EH (cell line): ENCODE measurements around the gene SLC26A5.
"Not testable (repeated sequence)": the region's sequence is repeated elsewhere in the genome, so short reads cannot be mapped to it uniquely, and the experiment has no call there.

Experiments
- DNase-seq: peaks from one replicate; pipeline ENCODE4 v3.0.0-alpha.2; 2015; ENCODE audit warnings: low read depth

SLC26A5 gene

DNA sequence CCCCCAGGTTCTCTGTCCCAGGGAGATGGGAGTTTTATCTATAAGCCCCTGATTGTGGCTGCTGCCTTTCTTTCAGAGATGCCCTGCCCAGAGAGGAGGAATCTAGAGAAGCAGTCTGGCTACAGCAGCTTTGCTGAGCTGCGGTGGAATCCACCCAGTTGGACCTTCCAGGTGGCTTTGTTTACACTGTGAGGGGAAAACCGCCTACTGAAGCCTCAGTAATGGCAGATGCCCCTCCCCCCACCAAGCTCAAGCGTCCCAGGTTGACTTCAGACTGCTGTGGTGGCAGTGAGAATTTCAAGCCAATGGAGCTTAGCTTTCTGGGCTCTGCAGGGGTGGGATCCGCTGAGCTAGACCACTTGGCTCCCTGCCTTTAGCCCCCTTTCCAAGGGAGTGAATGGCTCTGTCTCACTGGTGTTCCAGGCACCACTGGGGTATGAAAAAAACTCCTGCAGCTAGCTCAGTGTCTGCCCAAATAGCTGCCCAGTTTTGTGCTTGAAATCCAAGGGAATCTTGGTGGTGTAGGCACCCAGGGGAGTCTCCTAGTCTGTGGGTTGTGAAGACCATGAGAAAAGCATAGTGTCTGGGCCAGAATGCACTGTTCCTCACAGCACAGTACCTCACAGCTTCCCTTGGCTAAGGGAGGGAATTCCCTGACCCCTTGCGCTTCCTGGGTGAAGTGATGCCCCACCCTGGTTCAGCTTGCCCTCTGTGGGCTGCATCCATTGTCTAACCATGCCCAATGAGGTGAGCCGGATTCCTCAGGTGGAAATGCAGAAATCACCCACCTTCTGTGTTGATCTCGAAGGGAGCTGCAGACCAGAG lies 40.0 kb downstream of the SLC26A5 start:
- DNase-seq, result not testable (repeated sequence)

DNA sequence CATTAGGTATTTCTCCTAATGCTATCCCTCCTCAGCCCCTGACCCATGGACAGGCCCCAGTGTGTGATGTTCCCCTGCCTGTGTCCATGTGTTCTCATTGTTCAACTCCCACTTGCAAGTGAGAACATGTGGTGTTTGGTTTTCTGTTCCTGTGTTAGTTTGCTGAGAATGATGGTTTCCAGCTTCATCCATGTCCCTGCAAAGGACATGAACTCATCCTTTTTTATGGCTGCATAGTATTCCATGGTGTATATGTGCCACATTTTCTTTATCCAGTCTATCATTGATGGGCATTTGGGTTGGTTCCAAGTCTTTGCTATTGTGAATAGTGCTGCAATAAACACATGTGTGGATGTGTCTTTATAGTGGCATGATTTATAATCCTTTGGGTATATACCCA lies 46.3 kb downstream of the SLC26A5 start:
- not testable (repeated sequence) for DNase-seq

GRCh38 chr7:103398483-103399127 lies 47.4 kb downstream of the SLC26A5 start:
- DNase-seq, result no peak

GRCh38 chr7:103396471-103396870 lies 49.5 kb downstream of the SLC26A5 start:
- DNase-seq, result no peak

GRCh38 chr7:103395071-103395470 lies 50.9 kb downstream of the SLC26A5 start:
- no peak for DNase-seq

GRCh38 chr7:103394566-103394965 lies 51.4 kb downstream of the SLC26A5 start:
- peak; percentile 20 for DNase-seq

GRCh38 chr7:103391976-103392375 lies 54.0 kb downstream of the SLC26A5 start:
- DNase-seq, result peak; percentile 7

GRCh38 chr7:103391150-103391549 lies 54.9 kb downstream of the SLC26A5 start:
- no peak for DNase-seq

DNA sequence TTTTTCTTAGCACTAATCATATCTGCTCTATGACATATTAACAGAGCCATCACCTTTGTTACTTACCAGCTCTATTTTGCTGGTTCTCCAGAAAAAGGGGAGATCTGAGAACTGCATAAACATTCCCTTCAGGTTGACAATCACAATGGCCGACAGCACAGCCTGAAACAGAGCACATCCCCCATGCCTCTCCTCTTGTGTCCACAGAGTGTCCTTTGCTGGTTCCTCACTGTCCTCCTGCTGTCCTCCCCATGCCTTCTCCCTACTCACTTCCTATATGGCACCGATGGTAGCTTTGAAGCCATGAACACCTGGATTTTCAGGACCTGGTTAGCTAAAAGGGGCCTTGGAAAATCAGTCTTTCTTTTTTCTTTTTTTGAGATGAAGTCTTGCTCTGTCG lies 56.7 kb downstream of the SLC26A5 start:
- DNase-seq, result no peak

DNA sequence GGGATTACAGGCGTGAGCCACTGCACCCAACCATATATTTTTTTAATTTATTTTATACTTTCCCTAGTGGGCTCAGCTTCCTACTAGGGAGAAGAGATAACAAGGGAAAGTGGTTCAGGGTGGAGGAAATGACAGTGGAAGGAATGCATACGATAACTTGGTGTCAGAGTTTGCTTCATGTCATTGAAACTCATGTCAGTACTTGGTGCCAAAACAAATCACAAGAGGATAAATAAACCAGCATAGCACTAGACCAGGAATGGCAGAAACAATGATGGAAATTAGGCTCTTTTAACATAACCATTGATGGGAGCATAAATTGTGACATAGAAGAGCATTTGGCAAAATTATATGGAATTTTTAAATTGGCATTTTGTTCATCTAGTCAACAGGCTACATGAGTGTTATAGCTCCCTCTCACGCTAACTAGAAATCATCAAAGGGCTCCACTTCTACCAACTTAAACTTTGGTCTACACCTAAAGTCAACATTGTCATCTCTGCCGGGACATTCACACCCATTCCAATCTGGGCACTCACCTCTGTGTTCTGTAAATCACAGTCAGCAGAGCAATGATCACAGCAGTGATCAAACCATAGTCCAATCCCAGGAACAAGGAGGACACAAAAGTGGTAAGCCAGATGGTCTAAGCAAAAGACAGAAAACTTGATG lies 57.4 kb downstream of the SLC26A5 start:
- DNase-seq, result no peak

- no peak for DNase-seq
Measured at GRCh38 chr7:103387242-103387641, 58.8 kb downstream of the SLC26A5 start.

DNA sequence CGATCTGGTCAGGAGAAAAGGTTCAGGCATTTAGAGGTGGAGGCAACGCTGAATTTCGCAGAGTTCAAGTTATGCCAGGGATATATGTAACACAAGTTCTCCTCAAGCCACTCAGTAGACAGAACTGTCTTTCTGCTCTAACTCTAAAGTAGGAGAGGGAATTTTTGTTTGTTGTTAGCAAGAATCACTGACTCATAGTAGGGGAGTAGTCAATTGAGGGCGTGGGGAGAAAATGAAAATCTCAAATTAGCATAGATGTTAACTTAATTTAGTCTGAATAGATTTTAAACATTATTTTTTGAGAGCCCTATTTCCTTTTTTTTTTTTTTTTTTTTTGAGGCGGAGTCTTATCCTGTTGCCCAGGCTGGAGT lies 64.0 kb downstream of the SLC26A5 start:
- no peak for DNase-seq

GRCh38 chr7:103381280-103382031 lies 64.6 kb downstream of the SLC26A5 start:
- no peak for DNase-seq

DNA sequence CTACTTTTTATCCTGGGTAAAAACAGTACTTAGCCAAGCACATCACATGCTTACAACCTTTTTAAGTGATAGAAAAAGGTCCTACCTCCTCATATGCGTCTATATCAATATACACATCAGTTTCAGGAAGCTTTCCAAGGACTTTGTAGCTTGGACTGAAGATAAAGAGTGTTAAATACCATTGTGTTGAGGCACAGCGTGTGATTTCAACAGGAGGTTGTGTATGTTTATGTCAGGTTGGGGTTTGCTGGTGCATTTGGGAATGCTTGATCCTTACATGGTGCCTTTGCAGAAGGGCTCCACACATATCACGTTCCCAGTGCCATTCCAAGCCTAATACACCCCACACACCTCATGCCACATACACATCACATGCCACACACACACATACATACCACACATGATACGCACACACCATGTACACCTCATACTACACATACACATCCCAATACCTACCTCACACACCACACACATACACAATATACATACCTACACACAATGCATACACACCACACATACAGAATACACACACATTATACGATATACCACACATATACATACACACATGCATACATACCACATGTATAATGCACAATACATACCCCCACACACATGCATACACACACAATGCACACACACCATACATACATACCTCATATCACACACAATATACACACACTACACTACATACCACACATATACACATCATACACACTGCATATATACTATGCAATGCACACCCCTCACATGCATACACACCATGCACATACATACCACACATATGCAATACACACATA lies 65.4 kb downstream of the SLC26A5 start:
- DNase-seq, result no peak

GRCh38 chr7:103379270-103379975 lies 66.6 kb downstream of the SLC26A5 start:
- no peak for DNase-seq

DNA sequence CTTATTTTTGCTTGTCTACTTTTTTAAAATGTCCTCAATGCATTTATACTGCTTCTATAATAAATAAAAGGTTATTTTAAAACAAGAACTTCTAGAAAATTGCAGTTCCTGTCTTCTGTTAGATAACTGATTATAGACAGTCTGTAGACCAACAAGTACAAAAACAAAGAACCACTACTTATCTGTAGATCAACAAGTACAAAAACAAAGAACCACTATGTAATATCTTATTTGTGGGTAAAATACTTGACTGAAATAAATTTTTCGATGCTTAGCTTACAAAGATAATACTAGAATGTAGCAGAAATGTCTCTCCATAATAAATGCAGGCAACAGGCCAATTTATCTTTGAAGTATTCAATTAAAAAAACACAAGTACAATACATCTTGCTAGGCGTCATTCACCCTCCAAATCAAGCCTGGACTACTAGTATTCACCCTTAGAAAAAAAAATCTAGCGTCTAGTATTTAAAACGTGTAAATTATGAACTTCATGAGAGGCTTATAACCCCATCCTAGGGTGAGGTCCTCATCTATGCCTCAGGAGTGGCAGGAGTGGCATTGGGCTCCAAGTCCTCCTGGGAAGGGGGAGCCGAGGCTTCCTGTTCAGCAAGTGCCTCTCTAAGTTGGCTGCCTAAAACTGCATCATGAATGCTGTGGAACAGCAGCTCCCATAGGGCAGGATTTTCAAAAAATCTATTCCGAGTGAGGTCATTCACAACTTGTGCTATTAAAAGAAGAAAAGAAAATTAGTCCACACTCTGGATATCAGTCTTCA lies 72.0 kb downstream of the SLC26A5 start:
- DNase-seq, result no peak

- no peak for DNase-seq
Measured at GRCh38 chr7:103369432-103369831, 76.6 kb downstream of the SLC26A5 start.

GRCh38 chr7:103349805-103350204 lies 96.2 kb downstream of the SLC26A5 start:
- DNase-seq, result no peak

GRCh38 chr7:103348959-103349358 lies 97.0 kb downstream of the SLC26A5 start:
- no peak for DNase-seq

DNA sequence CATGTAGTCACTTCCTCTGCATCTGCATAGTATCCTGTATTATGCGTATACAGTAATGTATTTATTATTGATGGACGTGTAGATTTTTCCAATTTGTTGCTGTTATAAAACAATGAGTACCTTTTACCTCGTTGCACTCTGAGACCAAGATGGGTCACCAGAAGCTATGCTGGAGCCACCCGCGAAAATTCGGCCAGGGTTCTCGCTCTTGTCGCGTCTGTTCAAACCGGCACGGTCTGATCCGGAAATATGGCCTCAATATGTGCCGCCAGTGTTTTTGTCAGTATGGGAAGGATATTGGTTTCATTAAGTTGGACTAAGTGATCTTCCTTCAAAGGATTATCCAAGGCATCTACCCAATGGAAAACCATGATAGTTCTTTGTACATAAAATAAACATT lies 97.6 kb downstream of the SLC26A5 start:
- no peak for DNase-seq
